ENCODE data around the gene SELENOM.

- TF ChIP-seq POLR2AphosphoS5 (IDR thresholded peaks at IDR 0.05; ENCODE audit: low read depth, low read length) (no peak), TAF1 (IDR thresholded peaks at IDR 0.05; ENCODE audit: low read depth, low read length) (no peak), POLR2A (IDR thresholded peaks at IDR 0.05; ENCODE audit: low read depth, low read length) (no peak), SPI1 (IDR thresholded peaks at IDR 0.05; ENCODE audit: low read depth, low read length) (no peak), PAX5 (IDR thresholded peaks at IDR 0.05; ENCODE audit: insufficient read depth, low read length, severe bottlenecking) (no peak), POU2F2 (IDR thresholded peaks at IDR 0.05; ENCODE audit: low read depth, low read length) (no peak)
Observed at GRCh38 chr22:31102441-31103081, 4.8 kb downstream of the SELENOM start.
